SU-DHL-6 (cell line): ENCODE results near the gene B4GALT6.

ENCODE experiments used
- H2AFZ ChIP-seq: fragments of 200-600 bp; sonication (generic); 2 replicates; pipeline ENCODE4 v1.6.1; 2014; ENCODE audit warnings: low read depth, mild to moderate bottlenecking, moderate library complexity, mixed read lengths, antibody characterized with exemption, low read length; ENCODE audit not compliant: severe bottlenecking
- H3F3A ChIP-seq: fragments of 200-600 bp; shearing (Covaris generic); 2 replicates; pipeline ENCODE4 v1.6.0; 2016; ENCODE audit warnings: antibody characterized with exemption, mild to moderate bottlenecking; ENCODE audit not compliant: insufficient read depth
- H3K27ac ChIP-seq: fragments of 200-600 bp; sonication (generic); 2 replicates; pipeline ENCODE4 v1.5.1; 2016; ENCODE audit warnings: low read depth, mild to moderate bottlenecking, low read length, moderate library complexity, mixed read lengths
- H3K27me3 ChIP-seq: fragments of 200-600 bp; sonication (generic), shearing (Covaris generic); 2 replicates; pipeline ENCODE4 v1.6.0; 2014; ENCODE audit warnings: mild to moderate bottlenecking, low read length
- H3K36me3 ChIP-seq: fragments of 200-600 bp; sonication (generic); 2 replicates; pipeline ENCODE4 v1.6.1; 2014; ENCODE audit warnings: mild to moderate bottlenecking, low read length, mixed read lengths
- H3K4me2 ChIP-seq: fragments of 300-600, 200-600 bp; shearing (Covaris generic), sonication (generic); 2 replicates; pipeline ENCODE4 v1.6.0; 2014; ENCODE audit warnings: low read length, low read depth, mild to moderate bottlenecking; ENCODE audit not compliant: poor library complexity, severe bottlenecking
- H3K4me3 ChIP-seq: fragments of 200-600 bp; sonication (generic); 2 replicates; pipeline ENCODE4 v1.5.1; 2014; ENCODE audit warnings: antibody characterized with exemption, low read length, mild to moderate bottlenecking, mixed read lengths; ENCODE audit not compliant: insufficient read depth, poor library complexity, severe bottlenecking
- H3K79me2 ChIP-seq: fragments of 200-600 bp; sonication (generic); 2 replicates; pipeline ENCODE4 v1.6.1; 2014; ENCODE audit warnings: mild to moderate bottlenecking, low read length, moderate library complexity; ENCODE audit not compliant: insufficient read depth
- H3K9ac ChIP-seq: fragments of 200-600 bp; sonication (generic); 2 replicates; pipeline ENCODE4 v1.7.0; 2014; ENCODE audit warnings: mild to moderate bottlenecking, low read length
- H3K9me2 ChIP-seq: fragments of 200-600 bp; sonication (generic); replicated peaks from 2 replicates; pipeline ENCODE4 v1.6.1; 2014; ENCODE audit warnings: low read length; ENCODE audit not compliant: insufficient read depth
- H3K9me3 ChIP-seq: fragments of 200-600 bp; sonication (generic); 2 replicates; pipeline ENCODE4 v1.6.1; 2014; ENCODE audit warnings: low read length, mixed read lengths; ENCODE audit not compliant: insufficient read depth
- H4K20me1 ChIP-seq: fragments of 200-600 bp; sonication (generic); 2 replicates; pipeline ENCODE4 v1.6.1; 2014; ENCODE audit warnings: low read depth, mild to moderate bottlenecking, antibody characterized with exemption, low read length, moderate library complexity, mixed read lengths
- CTCF ChIP-seq: fragments of 200-600 bp; sonication (generic); IDR thresholded peaks from one replicate; pipeline ENCODE4 v1.5.1; 2017; ENCODE audit warnings: antibody characterized with exemption, mild to moderate bottlenecking, low read length, moderate library complexity; ENCODE audit not compliant: insufficient read depth, poor library complexity, severe bottlenecking
- EZH2phosphoT487 ChIP-seq: fragments of 200-600 bp; sonication (generic), shearing (Covaris generic); conservative IDR thresholded peaks from 2 replicates; pipeline ENCODE4 v1.6.1; 2018; ENCODE audit warnings: mild to moderate bottlenecking, antibody characterized with exemption, low read length, moderate library complexity, mixed read lengths

Gene B4GALT6

DNA sequence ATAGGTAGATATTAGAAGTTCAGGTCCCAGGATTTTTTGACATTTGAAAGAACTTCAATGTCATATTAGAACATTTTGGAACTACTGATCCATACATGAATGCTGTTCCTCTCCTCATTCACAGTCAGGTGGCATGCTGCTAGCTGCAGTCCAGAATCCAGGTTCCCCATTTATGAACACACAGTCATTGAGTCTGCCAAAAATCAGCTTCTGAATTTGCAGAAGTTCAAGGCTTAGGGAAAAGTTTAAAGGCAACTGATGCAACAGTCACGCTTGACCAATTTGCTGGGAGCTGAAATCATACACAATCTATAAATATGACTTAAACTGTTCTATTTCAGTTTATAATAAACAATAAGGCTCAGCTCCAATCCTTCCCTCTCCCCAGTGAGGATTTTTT, 110.0 kb downstream of the B4GALT6 start:
- H4K20me1 ChIP-seq, result no peaks in the 10 kb centered on the region
- H3K79me2 ChIP-seq, result no peaks in the 10 kb centered on the region
- H3K27ac ChIP-seq, result no peak overlapping the region
- no peak overlapping the region for H3K4me2 ChIP-seq
- no peaks in the 10 kb centered on the region for H3K9me2 ChIP-seq
- H3K36me3 ChIP-seq, result no peaks in the 10 kb centered on the region
- H3K27me3 ChIP-seq, result no peaks in the 10 kb centered on the region
- no peak overlapping the region for H3K9ac ChIP-seq
- TF ChIP-seq EZH2phosphoT487 (no peak), CTCF (no peak)
- H3F3A ChIP-seq, result no peaks in the 10 kb centered on the region
- H3K4me3 ChIP-seq, result no peak overlapping the region
- no peaks in the 10 kb centered on the region for H3K9me3 ChIP-seq
- H2AFZ ChIP-seq, result no peak overlapping the region
